HEK293 (cell line): ENCODE measurements around the gene TBC1D22A.

ENCODE experiments used
- CTCF ChIA-PET: fragments of 350-600 bp; formaldehyde crosslinking; extraction: SDS; loops from one replicate; lab custom pipeline; 2021; ENCODE audit warnings: antibody characterized with exemption; lab: Yijun Ruan, JAX
- POLR2A ChIA-PET: fragments of 300-600 bp; formaldehyde crosslinking; extraction: SDS; loops from one replicate; lab custom pipeline; 2020; ENCODE audit warnings: antibody characterized with exemption, inconsistent platforms; lab: Yijun Ruan, JAX
- H3K27ac ChIP-seq: fragments of 200-500 bp; sonication (Bioruptor generic); 2 replicates; pipeline ENCODE4 v1.5.1; 2014; ENCODE audit warnings: low read depth, low read length, control low read depth, inconsistent platforms; ENCODE audit errors: extremely low read depth
- H3K36me3 ChIP-seq, 2 experiments: fragments of 200-500 bp in 1 of 2; sonication (Bioruptor generic) in 1 of 2; 1 replicate in 1 of 2; 2 replicates in 1 of 2; pipeline ENCODE4 v1.5.1; 2014 to 2017; ENCODE audit warnings: inconsistent platforms in 2 of 2, low read length in 2 of 2; ENCODE audit not compliant: control insufficient read depth in 2 of 2, insufficient read depth in 1 of 2
- H3K4me1 ChIP-seq: fragments of 200-500 bp; sonication (Bioruptor generic); 2 replicates; pipeline ENCODE4 v1.5.1; 2014; ENCODE audit warnings: mild to moderate bottlenecking, low read length, inconsistent platforms; ENCODE audit not compliant: control insufficient read depth, insufficient read depth
- H3K4me3 ChIP-seq: 2 replicates; pipeline ENCODE4 v1.5.1; 2011; ENCODE audit warnings: low read depth, mild to moderate bottlenecking, control low read depth, low read length, moderate library complexity
- H3K9me3 ChIP-seq: fragments of 200-500 bp; sonication (Bioruptor generic); 2 replicates; pipeline ENCODE4 v1.5.1; 2014; ENCODE audit warnings: low read depth, low read length, inconsistent platforms; ENCODE audit not compliant: control insufficient read depth, insufficient read depth
- BCL11B ChIP-seq: fragments of 450-650 bp; formaldehyde crosslinking; IDR thresholded peaks from 2 replicates; pipeline ENCODE4 v1.5.1; 2016; ENCODE audit warnings: low read depth, missing biosample characterization, missing genetic modification characterization
- EGR2 ChIP-seq: fragments of 450-650 bp; formaldehyde crosslinking; IDR thresholded peaks from 2 replicates; pipeline ENCODE4 v1.5.1; 2016; ENCODE audit warnings: low read depth, missing biosample characterization, missing genetic modification characterization
- HOXA7 ChIP-seq: sonication (generic); formaldehyde crosslinking; IDR thresholded peaks from 2 replicates; pipeline ENCODE4 v1.8.1; 2022; ENCODE audit warnings: missing genetic modification reagents, borderline replicate concordance
- IKZF3 ChIP-seq: fragments of 450-650 bp; IDR thresholded peaks from 2 replicates; pipeline ENCODE4 v1.5.0; 2018; ENCODE audit warnings: missing biosample characterization, mild to moderate bottlenecking, missing genetic modification characterization, moderate library complexity
- KLF10 ChIP-seq: fragments of 450-650 bp; IDR thresholded peaks from 2 replicates; pipeline ENCODE4 v1.5.1; 2018; ENCODE audit warnings: missing biosample characterization, mild to moderate bottlenecking, missing genetic modification characterization
- MYNN ChIP-seq: fragments of 450-650 bp; formaldehyde crosslinking; IDR thresholded peaks from 2 replicates; pipeline ENCODE4 v1.5.1; 2016; ENCODE audit warnings: missing biosample characterization, missing genetic modification characterization, borderline replicate concordance
- SETDB1 ChIP-seq: IDR thresholded peaks from one replicate; pipeline ENCODE4 v1.6.1; 2017; ENCODE audit warnings: mild to moderate bottlenecking, low read length, moderate library complexity, mixed read lengths; ENCODE audit not compliant: insufficient read length
- ZBTB17 ChIP-seq: fragments of 450-650 bp; formaldehyde crosslinking; IDR thresholded peaks from 2 replicates; pipeline ENCODE4 v1.5.1; 2016; ENCODE audit warnings: missing biosample characterization, missing genetic modification characterization
- ZBTB48 ChIP-seq: fragments of 450-650 bp; formaldehyde crosslinking; IDR thresholded peaks from 2 replicates; pipeline ENCODE4 v1.5.1; 2016; ENCODE audit warnings: missing biosample characterization, missing genetic modification characterization
- ZNF214 ChIP-seq: fragments of 450-650 bp; formaldehyde crosslinking; IDR thresholded peaks from 2 replicates; pipeline ENCODE4 v1.5.1; 2017; ENCODE audit warnings: missing biosample characterization, mild to moderate bottlenecking, missing genetic modification characterization, borderline replicate concordance
- ZNF24 ChIP-seq: fragments of 450-650 bp; formaldehyde crosslinking; IDR thresholded peaks from 2 replicates; pipeline ENCODE4 v1.5.1; 2016; ENCODE audit warnings: missing biosample characterization, missing genetic modification characterization
- ZNF324 ChIP-seq: fragments of 450-650 bp; formaldehyde crosslinking; IDR thresholded peaks from 2 replicates; pipeline ENCODE4 v1.5.1; 2016; ENCODE audit warnings: missing biosample characterization, missing genetic modification characterization
- ZNF404 ChIP-seq: fragments of 450-650 bp; formaldehyde crosslinking; IDR thresholded peaks from 2 replicates; pipeline ENCODE4 v1.5.1; 2017; ENCODE audit warnings: missing biosample characterization, missing genetic modification characterization
- ZNF433 ChIP-seq: fragments of 450-650 bp; formaldehyde crosslinking; IDR thresholded peaks from 2 replicates; pipeline ENCODE4 v1.5.1; 2016; ENCODE audit warnings: missing biosample characterization, missing genetic modification characterization, low read depth
- ZNF501 ChIP-seq: fragments of 450-650 bp; formaldehyde crosslinking; IDR thresholded peaks from 2 replicates; pipeline ENCODE4 v1.5.1; 2016; ENCODE audit warnings: missing biosample characterization, missing genetic modification characterization
- ZNF785 ChIP-seq: fragments of 450-650 bp; formaldehyde crosslinking; IDR thresholded peaks from 2 replicates; pipeline ENCODE4 v1.5.1; 2016; ENCODE audit warnings: missing biosample characterization, missing genetic modification characterization
- TF ChIP-seq, protein P1 (sequence below): fragments of 450-650 bp; formaldehyde crosslinking; IDR thresholded peaks from 2 replicates; pipeline ENCODE4 v1.5.1; 2016; ENCODE audit warnings: missing biosample characterization, missing genetic modification characterization
- TF ChIP-seq, protein P2 (sequence below): fragments of 450-650 bp; formaldehyde crosslinking; IDR thresholded peaks from 2 replicates; pipeline ENCODE4 v1.5.1; 2016; ENCODE audit warnings: missing biosample characterization, missing genetic modification characterization
- TF ChIP-seq, protein P3 (sequence below): fragments of 450-650 bp; formaldehyde crosslinking; IDR thresholded peaks from 2 replicates; pipeline ENCODE4 v1.5.1; 2016; ENCODE audit warnings: missing biosample characterization, missing genetic modification characterization

The TBC1D22A gene

DNA sequence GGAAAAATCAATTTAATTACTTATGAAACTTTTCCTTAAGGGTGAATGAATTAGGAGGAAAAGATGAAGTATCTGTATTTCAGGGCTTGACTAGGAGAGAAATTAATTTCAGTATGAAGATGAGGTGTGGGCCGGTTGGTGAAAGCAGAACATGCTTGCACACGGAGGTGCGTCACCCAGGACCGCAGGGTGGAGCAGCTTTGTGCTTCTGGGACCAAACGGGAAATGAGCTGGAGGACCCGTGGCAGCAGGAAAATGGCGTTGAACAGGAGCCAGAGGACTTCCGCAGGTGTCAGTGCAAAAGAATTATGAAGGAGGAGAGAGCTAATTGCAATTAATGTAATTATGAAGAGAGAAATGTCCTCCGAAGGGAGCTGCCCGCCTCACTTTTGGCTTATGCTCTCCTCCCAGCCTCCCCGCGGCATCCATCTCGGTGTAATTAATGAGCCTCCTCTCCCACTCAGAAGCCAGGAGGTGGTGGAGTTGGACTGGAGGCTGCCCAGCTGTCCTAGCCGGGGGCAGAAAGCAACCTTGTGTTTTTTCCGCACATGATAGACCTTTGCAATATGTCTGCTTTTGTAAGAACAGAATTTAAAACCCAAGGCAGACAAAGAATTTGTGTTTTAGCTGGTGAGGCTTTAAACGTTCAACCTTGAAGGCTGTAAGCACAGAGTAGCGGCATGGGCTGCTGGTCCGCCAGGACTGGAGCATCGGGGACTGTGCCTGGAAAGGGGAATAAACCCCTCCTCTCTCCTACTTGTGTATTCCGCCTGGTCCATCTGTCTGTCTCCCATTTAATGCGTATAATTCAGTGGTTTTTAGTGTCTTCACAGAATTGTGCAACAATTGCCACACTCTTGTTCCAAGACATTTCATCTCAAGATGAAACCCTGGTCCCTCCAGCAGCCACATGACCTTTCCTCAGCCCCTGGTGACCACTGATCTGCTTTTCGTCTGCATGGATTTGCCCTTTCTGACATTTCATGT lies 180.6 kb downstream of the TBC1D22A start:
- no peak overlapping the region for H3K4me3 ChIP-seq
- H3K27ac ChIP-seq: no peak overlapping the region
- ChIA-PET POLR2A (no interaction called here), CTCF (interaction anchor here (0.5 to 0.7 kb wide), 2 partner anchors 52 to 127 kb away, joined by 3 read pairs; no protein-coding TSS in a partner anchor)
- no peaks in the 10 kb centered on the region for H3K4me1 ChIP-seq
- TF ChIP-seq, protein P1, sequence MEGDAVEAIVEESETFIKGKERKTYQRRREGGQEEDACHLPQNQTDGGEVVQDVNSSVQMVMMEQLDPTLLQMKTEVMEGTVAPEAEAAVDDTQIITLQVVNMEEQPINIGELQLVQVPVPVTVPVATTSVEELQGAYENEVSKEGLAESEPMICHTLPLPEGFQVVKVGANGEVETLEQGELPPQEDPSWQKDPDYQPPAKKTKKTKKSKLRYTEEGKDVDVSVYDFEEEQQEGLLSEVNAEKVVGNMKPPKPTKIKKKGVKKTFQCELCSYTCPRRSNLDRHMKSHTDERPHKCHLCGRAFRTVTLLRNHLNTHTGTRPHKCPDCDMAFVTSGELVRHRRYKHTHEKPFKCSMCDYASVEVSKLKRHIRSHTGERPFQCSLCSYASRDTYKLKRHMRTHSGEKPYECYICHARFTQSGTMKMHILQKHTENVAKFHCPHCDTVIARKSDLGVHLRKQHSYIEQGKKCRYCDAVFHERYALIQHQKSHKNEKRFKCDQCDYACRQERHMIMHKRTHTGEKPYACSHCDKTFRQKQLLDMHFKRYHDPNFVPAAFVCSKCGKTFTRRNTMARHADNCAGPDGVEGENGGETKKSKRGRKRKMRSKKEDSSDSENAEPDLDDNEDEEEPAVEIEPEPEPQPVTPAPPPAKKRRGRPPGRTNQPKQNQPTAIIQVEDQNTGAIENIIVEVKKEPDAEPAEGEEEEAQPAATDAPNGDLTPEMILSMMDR (tag by site-specific recombination): no peak
- no peak for TF ChIP-seq IKZF3 (tag by site-specific recombination)
- no peak for TF ChIP-seq ZNF324
- no peak for TF ChIP-seq EGR2 (tag by site-specific recombination)
- H3K9me3 ChIP-seq: no peaks in the 10 kb centered on the region
- H3K36me3 ChIP-seq: no peaks in the 10 kb centered on the region

DNA sequence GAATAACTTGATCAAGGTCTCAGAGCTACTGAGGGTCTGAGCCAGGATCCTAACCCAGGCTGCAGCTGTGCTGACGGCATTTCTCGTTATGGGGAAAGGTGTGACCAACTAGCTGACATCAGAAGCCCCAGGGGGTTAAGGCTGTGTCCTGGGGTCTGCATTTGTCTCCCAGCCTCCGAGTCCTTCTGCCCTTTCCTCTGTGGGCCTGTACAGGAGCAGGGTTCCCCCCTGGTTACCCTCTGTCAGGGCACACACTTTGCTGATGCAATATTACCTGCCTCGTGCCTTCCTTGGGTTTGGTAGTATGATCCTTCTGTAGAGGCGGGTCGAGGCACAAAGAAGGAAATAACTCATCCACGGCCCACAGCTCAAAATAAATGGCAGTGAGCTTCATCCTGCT lies 183.0 kb downstream of the TBC1D22A start:
- H3K36me3 ChIP-seq: peaks cover 0 to 3% of the 10 kb centered on the region in 2 experiments; a peak in 1 of 3 replicates
- H3K9me3 ChIP-seq: no peaks in the 10 kb centered on the region
- ChIA-PET POLR2A (no interaction called here), CTCF (no interaction called here)
- H3K4me1 ChIP-seq: no peaks in the 10 kb centered on the region
- no peak overlapping the region for H3K4me3 ChIP-seq
- H3K27ac ChIP-seq: no peak overlapping the region
- TF ChIP-seq ZNF433 (tag by site-specific recombination): no peak
- no peak for TF ChIP-seq ZNF24 (tag by site-specific recombination)
- TF ChIP-seq, protein P2, sequence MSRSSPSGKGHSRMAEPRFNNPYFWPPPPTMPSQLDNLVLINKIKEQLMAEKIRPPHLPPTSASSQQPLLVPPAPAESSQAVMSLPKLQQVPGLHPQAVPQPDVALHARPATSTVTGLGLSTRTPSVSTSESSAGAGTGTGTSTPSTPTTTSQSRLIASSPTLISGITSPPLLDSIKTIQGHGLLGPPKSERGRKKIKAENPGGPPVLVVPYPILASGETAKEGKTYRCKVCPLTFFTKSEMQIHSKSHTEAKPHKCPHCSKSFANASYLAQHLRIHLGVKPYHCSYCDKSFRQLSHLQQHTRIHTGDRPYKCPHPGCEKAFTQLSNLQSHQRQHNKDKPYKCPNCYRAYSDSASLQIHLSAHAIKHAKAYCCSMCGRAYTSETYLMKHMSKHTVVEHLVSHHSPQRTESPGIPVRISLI (tag by site-specific recombination): no peak
- no peak for TF ChIP-seq ZNF214
- no peak for TF ChIP-seq MYNN (tag by site-specific recombination)
- TF ChIP-seq ZBTB17 (tag by site-specific recombination): no peak
- TF ChIP-seq ZNF785 (tag by site-specific recombination): no peak
- no peak for TF ChIP-seq ZNF404
- TF ChIP-seq KLF10 (tag by site-specific recombination): no peak
- TF ChIP-seq ZNF501 (tag by site-specific recombination): no peak
- TF ChIP-seq, protein P3, sequence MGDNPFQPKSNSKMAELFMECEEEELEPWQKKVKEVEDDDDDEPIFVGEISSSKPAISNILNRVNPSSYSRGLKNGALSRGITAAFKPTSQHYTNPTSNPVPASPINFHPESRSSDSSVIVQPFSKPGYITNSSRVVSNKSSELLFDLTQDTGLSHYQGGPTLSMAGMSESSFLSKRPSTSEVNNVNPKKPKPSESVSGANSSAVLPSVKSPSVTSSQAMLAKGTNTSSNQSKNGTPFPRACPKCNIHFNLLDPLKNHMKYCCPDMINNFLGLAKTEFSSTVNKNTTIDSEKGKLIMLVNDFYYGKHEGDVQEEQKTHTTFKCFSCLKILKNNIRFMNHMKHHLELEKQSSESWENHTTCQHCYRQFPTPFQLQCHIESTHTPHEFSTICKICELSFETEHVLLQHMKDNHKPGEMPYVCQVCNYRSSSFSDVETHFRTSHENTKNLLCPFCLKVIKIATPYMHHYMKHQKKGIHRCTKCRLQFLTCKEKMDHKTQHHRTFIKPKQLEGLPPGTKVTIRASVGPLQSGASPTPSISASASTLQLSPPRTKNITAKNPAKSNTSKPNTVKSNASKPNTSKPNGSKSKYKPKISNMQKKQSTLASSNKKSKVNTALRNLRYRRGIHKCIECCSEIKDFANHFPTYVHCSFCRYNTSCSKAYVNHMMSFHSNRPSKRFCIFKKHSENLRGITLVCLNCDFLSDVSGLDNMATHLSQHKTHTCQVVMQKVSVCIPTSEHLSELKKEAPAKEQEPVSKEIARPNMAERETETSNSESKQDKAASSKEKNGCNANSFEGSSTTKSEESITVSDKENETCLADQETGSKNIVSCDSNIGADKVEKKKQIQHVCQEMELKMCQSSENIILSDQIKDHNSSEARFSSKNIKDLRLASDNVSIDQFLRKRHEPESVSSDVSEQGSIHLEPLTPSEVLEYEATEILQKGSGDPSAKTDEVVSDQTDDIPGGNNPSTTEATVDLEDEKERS (tag by site-specific recombination): no peak
- TF ChIP-seq BCL11B (tag by site-specific recombination): no peak
- no peak for TF ChIP-seq HOXA7 (CRISPR knock-in tag)
- no peak for TF ChIP-seq ZBTB48 (tag by site-specific recombination)
- TF ChIP-seq SETDB1: no peak
